Measurements from ENCODE around the gene FAM114A1.
A peak's percentile ranks its signal among the peaks of the same experiment; 100 is the strongest.
"Not testable (repeated sequence)": the region's sequence is repeated elsewhere in the genome, so short reads cannot be mapped to it uniquely, and the experiment has no call there.

Gene FAM114A1

DNA sequence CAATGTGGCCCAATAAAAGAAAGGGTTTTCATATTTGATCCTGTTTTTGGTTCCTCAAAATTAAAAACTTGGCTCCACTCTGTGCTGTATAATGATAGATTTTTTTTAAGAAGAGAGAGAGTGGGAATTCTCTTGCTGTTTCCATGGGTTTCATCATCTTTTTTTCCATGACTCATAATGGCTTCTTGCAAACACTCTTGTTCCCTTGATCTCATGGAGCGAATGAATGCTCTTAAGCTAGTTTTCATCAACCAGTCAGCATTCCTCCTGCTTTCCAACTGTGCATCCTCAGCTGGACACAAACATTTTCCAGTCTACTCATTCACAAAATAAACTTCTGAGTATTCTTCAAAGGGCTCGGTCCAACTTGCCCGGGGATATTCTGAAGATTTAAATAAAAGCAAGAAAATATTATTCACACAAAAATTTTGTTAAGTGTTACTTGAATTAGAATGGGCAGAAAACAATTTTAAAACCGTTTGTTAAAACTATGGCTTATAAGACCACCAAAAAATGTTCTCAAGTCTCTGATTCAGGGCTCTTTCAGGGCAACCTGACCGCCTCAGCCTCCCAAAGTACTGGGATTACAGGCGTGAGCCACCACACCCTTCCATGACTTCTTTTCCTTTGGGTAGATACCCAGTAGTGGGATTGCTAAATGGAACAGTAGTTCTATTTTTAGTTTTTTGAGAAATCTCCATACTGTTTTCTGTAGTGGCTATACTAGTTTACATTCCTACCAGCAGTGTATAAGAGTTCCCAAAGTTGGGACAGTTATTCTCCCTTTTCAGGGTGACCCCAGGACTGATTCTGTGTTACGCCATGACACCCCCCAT lies 99.9 kb downstream of the FAM114A1 start:
- peak; percentile 98 for DNase-seq (ENCODE audit: low read depth)

- DNase-seq (ENCODE audit: low read depth), result no peak
Measured at GRCh38 chr4:38968668-38969067, 101.1 kb downstream of the FAM114A1 start.

- no peak for DNase-seq (ENCODE audit: low read depth)
Measured at GRCh38 chr4:38976308-38976707, 108.7 kb downstream of the FAM114A1 start.

DNA sequence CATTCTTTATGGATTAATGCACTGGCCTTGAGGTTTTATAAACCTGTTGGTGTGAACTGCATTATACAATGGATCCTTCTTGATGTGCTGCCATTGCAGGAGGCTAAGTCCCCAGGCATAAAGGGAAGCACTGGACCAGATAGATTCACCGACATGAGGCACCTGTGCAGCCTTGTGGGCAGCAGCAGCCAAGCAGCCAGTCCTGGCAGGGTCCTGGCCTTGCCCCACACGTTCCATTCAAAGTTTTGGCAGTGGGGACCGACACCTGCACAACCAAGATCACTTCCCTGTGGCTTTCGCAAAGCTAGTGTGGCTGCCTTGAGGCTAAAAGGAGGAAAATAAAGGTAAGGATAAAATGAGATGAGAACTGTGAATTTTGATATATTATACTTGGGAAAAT lies 111.5 kb downstream of the FAM114A1 start:
- DNase-seq (ENCODE audit: low read depth), result no peak

- DNase-seq (ENCODE audit: low read depth), result no peak
Measured at GRCh38 chr4:38979511-38980230, 112.1 kb downstream of the FAM114A1 start.

DNA sequence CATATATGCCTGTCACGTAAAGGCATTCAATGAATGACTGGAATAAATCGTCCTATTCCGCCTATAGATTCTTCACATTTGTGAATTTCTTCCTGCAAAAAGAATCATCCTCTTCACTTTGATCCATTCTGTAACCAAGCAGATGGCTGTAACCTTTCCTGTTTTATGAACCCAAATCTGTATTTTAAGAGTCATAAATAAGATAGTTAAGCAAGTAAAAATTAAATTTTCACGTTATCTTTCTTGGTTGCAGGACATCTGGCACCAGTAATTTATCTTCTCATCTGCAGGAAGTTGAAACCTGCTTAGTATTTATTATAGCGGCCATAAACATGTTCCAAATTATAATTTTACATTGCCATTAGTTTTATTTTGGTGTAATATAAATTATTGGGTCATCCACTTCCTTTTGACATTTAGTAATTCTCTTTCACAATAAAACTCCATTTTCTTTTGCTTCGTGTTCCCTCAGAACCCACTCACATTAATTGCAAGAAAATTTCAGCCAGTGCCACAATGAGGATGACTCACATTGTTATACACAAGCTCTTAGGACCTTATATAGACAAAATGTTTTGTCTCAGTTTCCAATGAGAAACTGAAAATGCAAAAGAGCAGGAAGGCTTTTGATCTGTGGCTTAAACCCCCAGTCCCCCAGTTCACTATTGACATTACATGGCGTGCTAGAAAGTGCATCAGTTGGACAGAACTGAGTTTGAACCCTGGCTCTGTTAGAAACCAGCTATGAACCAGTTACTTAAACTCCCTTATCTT lies 113.5 kb downstream of the FAM114A1 start:
- DNase-seq (ENCODE audit: low read depth), result peak; percentile 48

- DNase-seq (ENCODE audit: low read depth), result no peak
Measured at GRCh38 chr4:38982361-38983095, 114.9 kb downstream of the FAM114A1 start.

GRCh38 chr4:38983291-38983690 lies 115.7 kb downstream of the FAM114A1 start:
- no peak for DNase-seq (ENCODE audit: low read depth)

DNA sequence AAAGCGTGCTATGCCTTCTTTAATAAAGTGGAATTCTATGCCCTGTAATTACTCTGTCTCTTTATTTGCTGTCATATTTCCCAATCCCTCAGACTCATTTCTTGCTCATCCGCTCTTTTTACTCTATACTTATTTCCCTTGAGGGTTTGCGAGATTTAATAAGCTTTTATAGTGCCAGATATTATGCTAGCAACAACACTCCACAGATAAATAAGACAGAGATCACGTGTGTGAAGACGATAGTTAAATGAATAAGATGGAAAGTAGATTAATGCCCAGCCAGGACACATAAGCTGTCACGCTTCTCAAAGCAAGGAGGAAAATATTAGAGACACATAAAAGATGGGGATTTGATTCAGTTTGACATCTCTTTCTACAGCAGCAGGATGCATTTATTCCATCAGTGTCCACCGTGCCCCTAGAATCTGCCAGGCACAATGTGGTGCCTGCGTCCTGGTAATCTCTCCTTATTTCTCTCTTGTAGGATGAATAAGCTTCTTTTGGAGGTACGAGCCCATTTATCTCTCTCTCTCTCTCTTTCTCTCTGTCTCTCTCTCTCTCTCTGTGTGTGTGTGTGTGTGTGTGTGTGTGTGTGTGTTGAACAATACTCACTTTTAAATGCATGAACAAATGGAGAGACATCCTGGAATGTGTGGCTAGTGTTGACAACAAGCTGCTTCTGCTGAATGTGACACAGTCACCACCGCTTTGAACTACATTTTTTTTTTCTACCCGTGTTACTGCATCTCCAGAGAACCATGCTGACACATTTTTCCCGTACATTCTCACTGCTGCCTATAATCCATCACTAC lies 116.4 kb downstream of the FAM114A1 start:
- no peak for DNase-seq (ENCODE audit: low read depth)

- no peak for DNase-seq (ENCODE audit: low read depth)
Measured at GRCh38 chr4:38985410-38986100, 117.9 kb downstream of the FAM114A1 start.

DNA sequence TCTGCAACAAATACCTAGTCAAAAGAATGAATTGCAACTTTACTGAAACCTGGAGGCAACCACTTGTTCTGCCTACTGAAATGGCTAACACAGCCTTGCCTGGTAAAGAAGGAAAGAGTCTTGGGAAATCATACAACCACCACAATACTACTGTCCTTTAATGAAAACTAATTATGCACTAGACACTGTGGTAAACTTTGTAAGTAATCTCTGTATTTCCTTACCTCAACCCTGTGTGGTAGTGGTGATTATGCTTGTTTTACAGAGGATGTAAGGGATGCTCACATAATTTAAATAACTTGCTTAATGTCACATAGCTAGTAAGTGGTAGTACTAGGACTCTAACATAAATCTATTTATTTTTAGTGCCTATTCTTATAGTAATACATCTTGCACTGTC lies 119.9 kb downstream of the FAM114A1 start:
- no peak for DNase-seq (ENCODE audit: low read depth)

DNA sequence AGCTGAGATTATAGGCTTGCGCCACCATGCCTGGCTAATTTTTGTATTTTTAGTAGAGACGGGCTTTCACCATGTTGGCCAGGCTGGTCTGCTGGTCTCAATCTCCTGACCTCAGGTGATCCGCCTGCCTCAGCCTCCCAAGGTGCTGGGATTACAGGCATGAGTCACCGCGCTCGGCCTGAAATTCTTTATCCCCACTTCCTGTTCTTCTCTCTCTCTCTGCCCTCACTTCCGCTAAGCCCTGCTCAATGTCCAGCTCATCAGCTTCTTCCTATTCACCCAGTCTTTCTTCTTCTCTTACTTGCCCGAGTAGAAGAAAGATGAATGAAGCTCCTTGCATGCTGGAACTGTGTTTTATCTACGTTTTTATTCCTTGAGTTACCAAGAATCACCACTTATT lies 120.7 kb downstream of the FAM114A1 start:
- not testable (repeated sequence) for DNase-seq (ENCODE audit: low read depth)

DNA sequence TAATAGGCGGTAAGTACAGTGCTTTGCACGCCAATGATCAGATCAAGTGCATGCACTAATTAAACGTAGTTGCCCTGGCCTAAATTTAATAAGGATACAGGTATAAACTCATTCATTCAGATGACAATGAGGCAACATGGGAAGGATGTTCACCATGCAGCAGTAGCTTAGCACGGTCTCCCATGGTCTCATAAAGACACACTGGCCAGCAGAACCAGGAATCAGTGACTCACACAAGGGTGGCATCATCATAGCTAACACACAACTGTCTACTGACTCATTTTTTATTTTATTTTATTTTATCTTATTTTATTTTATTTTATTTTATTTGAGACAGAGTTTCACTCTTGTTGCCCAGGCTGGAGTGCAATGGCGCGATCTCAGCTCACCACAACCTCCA lies 121.9 kb downstream of the FAM114A1 start:
- DNase-seq (ENCODE audit: low read depth), result no peak

- DNase-seq (ENCODE audit: low read depth), result no peak
Measured at GRCh38 chr4:38990241-38990640, 122.6 kb downstream of the FAM114A1 start.

- DNase-seq (ENCODE audit: low read depth), result no peak
Measured at GRCh38 chr4:38993683-38994082, 126.1 kb downstream of the FAM114A1 start.

GRCh38 chr4:38994135-38994534 lies 126.5 kb downstream of the FAM114A1 start:
- no peak for DNase-seq (ENCODE audit: low read depth)
